Endothelial cell of umbilical vein (primary cell): ENCODE measurements around the gene METTL15. TPM values are rescaled to one million over a fixed set of nuclear protein-coding genes. Genes with fewer than 3 reads are reported as not detected.

Experiments used
- BruUV-seq: library from RNA; stranded (reverse); fragments of 400-500 nt; replicated peaks from 2 replicates; lab custom pipeline; 2021; lab: Mats Ljungman, UMichigan
- CTCF ChIA-PET: fragments of 300-600, 350-600 bp; sonication (Branson Sonifier 250); formaldehyde crosslinking; loops from one replicate; lab custom pipeline; 2021; ENCODE audit warnings: antibody characterized with exemption, inconsistent platforms; lab: Charles Lee
- POLR2A ChIA-PET: fragments of 300-600, 350-600 bp; sonication (Branson Sonifier 250); formaldehyde crosslinking; loops from one replicate; lab custom pipeline; 2021; ENCODE audit warnings: antibody characterized with exemption, inconsistent platforms; lab: Charles Lee
- DNase-seq: peaks from one replicate; pipeline ENCODE4 v3.0.0-alpha.2; 2011; ENCODE audit warnings: low read depth, low spot score
- FAIRE-seq: peaks from 2 replicates; lab custom pipeline; 2011; peaks lifted over from hg19 to GRCh38; lab: Jason Lieb, UNC
- H2AFZ ChIP-seq: 2 replicates; pipeline ENCODE4 v1.6.0; 2012; ENCODE audit warnings: low read depth, low read length, control low read depth, inconsistent platforms
- H3K27ac ChIP-seq: 2 replicates; pipeline ENCODE4 v1.5.1; 2011; ENCODE audit warnings: low read depth, mild to moderate bottlenecking, control low read depth, low read length, moderate library complexity; ENCODE audit not compliant: insufficient read depth
- H3K27me3 ChIP-seq, 2 experiments: 2 replicates each; pipeline versions ENCODE4 v1.6.0 to v1.6.1; 2011; ENCODE audit warnings: low read length in 2 of 2, mixed read lengths in 1 of 2; ENCODE audit not compliant: control insufficient read depth in 2 of 2, insufficient read depth in 2 of 2
- H3K36me3 ChIP-seq, 2 experiments: 2 replicates in 1 of 2; 3 replicates in 1 of 2; pipeline ENCODE4 v1.5.1; 2011; ENCODE audit warnings: low read length in 2 of 2, mild to moderate bottlenecking in 1 of 2, moderate library complexity in 1 of 2; ENCODE audit not compliant: control insufficient read depth in 2 of 2, insufficient read depth in 2 of 2; ENCODE audit errors: extremely low read depth in 1 of 2
- H3K4me1 ChIP-seq: 3 replicates; pipeline ENCODE4 v1.5.1; 2011; ENCODE audit warnings: mild to moderate bottlenecking, low read length; ENCODE audit not compliant: control insufficient read depth, insufficient read depth; ENCODE audit errors: extremely low read depth
- H3K4me2 ChIP-seq: 2 replicates; pipeline ENCODE4 v1.6.1; 2011; ENCODE audit warnings: low read length, control low read depth, mixed read lengths; ENCODE audit not compliant: insufficient read depth
- H3K4me3 ChIP-seq, 3 experiments: fragments of 200-600 bp in 1 of 3; sonication (generic), shearing (Covaris generic) in 1 of 3; replicated peaks in 1 of 3; 2 replicates each; pipeline ENCODE4 v1.5.1; 2011 to 2016; ENCODE audit warnings: control low read depth in 3 of 3, low read length in 3 of 3, mild to moderate bottlenecking in 2 of 3, inconsistent platforms in 1 of 3, low read depth in 1 of 3, moderate library complexity in 1 of 3; ENCODE audit not compliant: insufficient read depth in 1 of 3
- H3K79me2 ChIP-seq: 2 replicates; pipeline ENCODE4 v1.6.0; 2012; ENCODE audit warnings: low read length, inconsistent platforms; ENCODE audit not compliant: control insufficient read depth, insufficient read depth
- H3K9ac ChIP-seq: replicated peaks from 2 replicates; pipeline ENCODE3; 2011; ENCODE audit warnings: low read length, control low read depth; ENCODE audit not compliant: insufficient read depth; ENCODE audit errors: extremely low read depth
- H3K9me1 ChIP-seq: replicated peaks from 3 replicates; pipeline ENCODE4 v1.6.0; 2011; ENCODE audit warnings: mild to moderate bottlenecking, low read length; ENCODE audit not compliant: control insufficient read depth, insufficient read depth; ENCODE audit errors: extremely low read depth
- H3K9me3 ChIP-seq: replicated peaks from 2 replicates; pipeline ENCODE4 v1.5.1; 2012; ENCODE audit warnings: low read length, inconsistent platforms; ENCODE audit not compliant: control insufficient read depth, insufficient read depth
- H4K20me1 ChIP-seq: replicated peaks from 2 replicates; pipeline ENCODE3; 2011; ENCODE audit warnings: mild to moderate bottlenecking, low read length; ENCODE audit not compliant: control insufficient read depth, insufficient read depth; ENCODE audit errors: extremely low read depth
- EZH2 ChIP-seq: IDR thresholded peaks from 2 replicates; pipeline ENCODE4 v1.6.1; 2012; ENCODE audit warnings: borderline replicate concordance, low read depth, mild to moderate bottlenecking, moderate library complexity, low read length, inconsistent platforms; ENCODE audit not compliant: severe bottlenecking
- FOS ChIP-seq: IDR thresholded peaks from 2 replicates; pipeline ENCODE4 v1.6.1; 2011; ENCODE audit warnings: mild to moderate bottlenecking, low read length, moderate library complexity, borderline replicate concordance; ENCODE audit not compliant: insufficient read depth
- GATA2 ChIP-seq: IDR thresholded peaks from 2 replicates; pipeline ENCODE4 v1.7.0; 2011; ENCODE audit warnings: low read depth, mild to moderate bottlenecking, moderate library complexity, mixed read lengths, low read length; ENCODE audit not compliant: insufficient read length, insufficient read depth
- JUN ChIP-seq: IDR thresholded peaks from 2 replicates; pipeline ENCODE4 v1.6.1; 2011; ENCODE audit warnings: borderline replicate concordance, low read depth; ENCODE audit not compliant: insufficient read length, insufficient read depth
- MYC ChIP-seq: IDR thresholded peaks from one replicate; pipeline ENCODE4 v1.6.1; 2011; ENCODE audit warnings: mild to moderate bottlenecking, low read depth, low read length
- POLR2A ChIP-seq: IDR thresholded peaks from 2 replicates; pipeline ENCODE4 v1.6.1; 2012; ENCODE audit warnings: low read depth, mild to moderate bottlenecking, control low read depth, low read length
- POLR2AphosphoS5 ChIP-seq: IDR thresholded peaks from 2 replicates; pipeline ENCODE4 v1.6.1; 2012; ENCODE audit warnings: low read depth, mild to moderate bottlenecking, control low read depth, low read length, moderate library complexity; ENCODE audit not compliant: insufficient read depth
- dilution Hi-C: fragments of 300-500 bp; cut with MboI; formaldehyde crosslinking; loops from one replicate; pipeline ENCODE4 v1.15.0; 2019; ENCODE audit warnings: low sequenced_read_pairs; ENCODE audit not compliant: extremely low pct_ligation_motif_present
- intact Hi-C: fragments of 100-400 bp; cut with micrococcal nuclease; formaldehyde crosslinking; loops from one replicate; pipeline ENCODE4 v1.10.0; 2022
- polyA plus RNA-seq, 4 experiments: library from polyadenylated mRNA; depleted of rRNA in 3 of 4; stranded (reverse) in 3 of 4; unstranded in 1 of 4; fragments of >200 nt; gene quantifications; 2 replicates each; pipeline versions ENCODE4 v1.2.1 to v1.2.3, GENCODE V29; 2011 to 2012; ENCODE audit warnings: missing spikeins in 1 of 4
- total RNA-seq: library from RNA; stranded (reverse); gene quantifications from 2 replicates; pipeline ENCODE4 v1.2.3, GENCODE V29; 2021
- TF ChIP-seq, protein P1 (sequence below), 2 donors: IDR thresholded peaks; 1 replicate in 1 of 2; 2 replicates in 1 of 2; pipeline ENCODE4 v1.5.1; 2011; ENCODE audit warnings: low read length in 2 of 2, mild to moderate bottlenecking in 2 of 2, moderate library complexity in 2 of 2, control low read depth in 1 of 2, inconsistent platforms in 1 of 2, low read depth in 1 of 2; ENCODE audit not compliant: insufficient read depth in 1 of 2; ENCODE audit errors: extremely low read depth in 1 of 2
- TF ChIP-seq, protein P2 (sequence below): IDR thresholded peaks from 2 replicates; pipeline ENCODE4 v1.6.1; 2011; ENCODE audit not compliant: insufficient read depth, insufficient read length

Gene METTL15
- total and polyA plus RNA-seq, 2 donors (not counting 3 experiments of a cell fraction or from before 2014, with no cell fraction given): 3.2 to 12.1 TPM

DNA sequence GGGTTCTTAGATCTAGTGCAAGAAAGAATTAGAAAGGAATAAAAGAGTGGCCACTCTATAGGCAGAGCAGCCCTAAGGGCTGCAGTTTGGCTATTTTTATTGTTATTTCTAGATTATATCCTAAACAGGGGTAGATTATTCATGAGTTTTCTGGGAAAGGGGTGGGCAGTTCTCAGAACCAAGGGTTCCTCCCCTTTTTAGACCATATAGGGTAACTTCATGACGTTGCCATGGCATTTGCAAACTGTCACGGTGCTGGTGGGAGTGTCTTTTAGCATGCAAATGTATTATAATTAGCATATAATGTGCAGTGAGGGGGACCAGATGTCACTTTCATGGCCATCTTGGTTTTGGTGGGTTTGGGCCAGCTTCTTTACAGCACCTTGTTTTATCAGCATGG, 44.6 kb downstream of the METTL15 start:
- H3K27ac ChIP-seq: no peak overlapping the region
- H3K4me3 ChIP-seq: no peak overlapping the region
- no peaks in the 10 kb centered on the region for H3K79me2 ChIP-seq
- FAIRE-seq (no peak), DNase-seq (no peak)
- H3K27me3 ChIP-seq: no peaks in the 10 kb centered on the region
- ChIA-PET CTCF (no interaction called here), POLR2A (no interaction called here)
- no peak overlapping the region for H3K9ac ChIP-seq
- H3K9me1 ChIP-seq: no peaks in the 10 kb centered on the region
- dilution Hi-C loops (no loop called here), intact Hi-C loops (loop anchor here (1.0 kb wide), 1 partner anchor 35 kb away; no protein-coding TSS in a partner anchor)
- no peaks in the 10 kb centered on the region for H3K36me3 ChIP-seq
- H2AFZ ChIP-seq: no peak overlapping the region
- no peak overlapping the region for H3K4me2 ChIP-seq
- TF ChIP-seq, protein P1, sequence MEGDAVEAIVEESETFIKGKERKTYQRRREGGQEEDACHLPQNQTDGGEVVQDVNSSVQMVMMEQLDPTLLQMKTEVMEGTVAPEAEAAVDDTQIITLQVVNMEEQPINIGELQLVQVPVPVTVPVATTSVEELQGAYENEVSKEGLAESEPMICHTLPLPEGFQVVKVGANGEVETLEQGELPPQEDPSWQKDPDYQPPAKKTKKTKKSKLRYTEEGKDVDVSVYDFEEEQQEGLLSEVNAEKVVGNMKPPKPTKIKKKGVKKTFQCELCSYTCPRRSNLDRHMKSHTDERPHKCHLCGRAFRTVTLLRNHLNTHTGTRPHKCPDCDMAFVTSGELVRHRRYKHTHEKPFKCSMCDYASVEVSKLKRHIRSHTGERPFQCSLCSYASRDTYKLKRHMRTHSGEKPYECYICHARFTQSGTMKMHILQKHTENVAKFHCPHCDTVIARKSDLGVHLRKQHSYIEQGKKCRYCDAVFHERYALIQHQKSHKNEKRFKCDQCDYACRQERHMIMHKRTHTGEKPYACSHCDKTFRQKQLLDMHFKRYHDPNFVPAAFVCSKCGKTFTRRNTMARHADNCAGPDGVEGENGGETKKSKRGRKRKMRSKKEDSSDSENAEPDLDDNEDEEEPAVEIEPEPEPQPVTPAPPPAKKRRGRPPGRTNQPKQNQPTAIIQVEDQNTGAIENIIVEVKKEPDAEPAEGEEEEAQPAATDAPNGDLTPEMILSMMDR (IDR thresholded peaks at IDR 0.05; ENCODE audit: extremely low read depth in 1 of 2, insufficient read depth in 1 of 2, low read depth in 1 of 2, low read length in 2 of 2): no peak
- no peak for TF ChIP-seq GATA2
- TF ChIP-seq JUN: no peak
- no peak for TF ChIP-seq EZH2
- TF ChIP-seq, protein P2, sequence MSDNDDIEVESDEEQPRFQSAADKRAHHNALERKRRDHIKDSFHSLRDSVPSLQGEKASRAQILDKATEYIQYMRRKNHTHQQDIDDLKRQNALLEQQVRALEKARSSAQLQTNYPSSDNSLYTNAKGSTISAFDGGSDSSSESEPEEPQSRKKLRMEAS: no peak
- TF ChIP-seq MYC: no peak
- TF ChIP-seq POLR2A: no peak
- TF ChIP-seq POLR2AphosphoS5: no peak
- TF ChIP-seq FOS: no peak
- H3K4me1 ChIP-seq: no peaks in the 10 kb centered on the region
- no peaks in the 10 kb centered on the region for H4K20me1 ChIP-seq
- BruUV-seq: no TSS peak
- H3K9me3 ChIP-seq: no peaks in the 10 kb centered on the region
